Endothelial cell of umbilical vein (primary cell): ENCODE measurements around the gene PRKG1. TPM values are rescaled to one million over a fixed set of nuclear protein-coding genes. Genes with fewer than 3 reads are reported as not detected.

Source experiments
- BruUV-seq: library from RNA; stranded (reverse); fragments of 400-500 nt; replicated peaks from 2 replicates; lab custom pipeline; 2021; lab: Mats Ljungman, UMichigan
- CTCF ChIA-PET: fragments of 300-600, 350-600 bp; sonication (Branson Sonifier 250); formaldehyde crosslinking; loops from one replicate; lab custom pipeline; 2021; ENCODE audit warnings: antibody characterized with exemption, inconsistent platforms; lab: Charles Lee
- POLR2A ChIA-PET: fragments of 300-600, 350-600 bp; sonication (Branson Sonifier 250); formaldehyde crosslinking; loops from one replicate; lab custom pipeline; 2021; ENCODE audit warnings: antibody characterized with exemption, inconsistent platforms; lab: Charles Lee
- DNase-seq: peaks from one replicate; pipeline ENCODE4 v3.0.0-alpha.2; 2011; ENCODE audit warnings: low read depth, low spot score
- FAIRE-seq: peaks from 2 replicates; lab custom pipeline; 2011; peaks lifted over from hg19 to GRCh38; lab: Jason Lieb, UNC
- H2AFZ ChIP-seq: 2 replicates; pipeline ENCODE4 v1.6.0; 2012; ENCODE audit warnings: low read depth, low read length, control low read depth, inconsistent platforms
- H3K27ac ChIP-seq: 2 replicates; pipeline ENCODE4 v1.5.1; 2011; ENCODE audit warnings: low read depth, mild to moderate bottlenecking, control low read depth, low read length, moderate library complexity; ENCODE audit not compliant: insufficient read depth
- H3K27me3 ChIP-seq, 2 experiments: 2 replicates each; pipeline versions ENCODE4 v1.6.0 to v1.6.1; 2011; ENCODE audit warnings: low read length in 2 of 2, mixed read lengths in 1 of 2; ENCODE audit not compliant: control insufficient read depth in 2 of 2, insufficient read depth in 2 of 2
- H3K36me3 ChIP-seq, 2 experiments: 2 replicates in 1 of 2; 3 replicates in 1 of 2; pipeline ENCODE4 v1.5.1; 2011; ENCODE audit warnings: low read length in 2 of 2, mild to moderate bottlenecking in 1 of 2, moderate library complexity in 1 of 2; ENCODE audit not compliant: control insufficient read depth in 2 of 2, insufficient read depth in 2 of 2; ENCODE audit errors: extremely low read depth in 1 of 2
- H3K4me1 ChIP-seq: 3 replicates; pipeline ENCODE4 v1.5.1; 2011; ENCODE audit warnings: mild to moderate bottlenecking, low read length; ENCODE audit not compliant: control insufficient read depth, insufficient read depth; ENCODE audit errors: extremely low read depth
- H3K4me2 ChIP-seq: 2 replicates; pipeline ENCODE4 v1.6.1; 2011; ENCODE audit warnings: low read length, control low read depth, mixed read lengths; ENCODE audit not compliant: insufficient read depth
- H3K4me3 ChIP-seq, 3 experiments: fragments of 200-600 bp in 1 of 3; sonication (generic), shearing (Covaris generic) in 1 of 3; replicated peaks in 1 of 3; 2 replicates each; pipeline ENCODE4 v1.5.1; 2011 to 2016; ENCODE audit warnings: control low read depth in 3 of 3, low read length in 3 of 3, mild to moderate bottlenecking in 2 of 3, inconsistent platforms in 1 of 3, low read depth in 1 of 3, moderate library complexity in 1 of 3; ENCODE audit not compliant: insufficient read depth in 1 of 3
- H3K79me2 ChIP-seq: 2 replicates; pipeline ENCODE4 v1.6.0; 2012; ENCODE audit warnings: low read length, inconsistent platforms; ENCODE audit not compliant: control insufficient read depth, insufficient read depth
- H3K9ac ChIP-seq: replicated peaks from 2 replicates; pipeline ENCODE3; 2011; ENCODE audit warnings: low read length, control low read depth; ENCODE audit not compliant: insufficient read depth; ENCODE audit errors: extremely low read depth
- H3K9me1 ChIP-seq: replicated peaks from 3 replicates; pipeline ENCODE4 v1.6.0; 2011; ENCODE audit warnings: mild to moderate bottlenecking, low read length; ENCODE audit not compliant: control insufficient read depth, insufficient read depth; ENCODE audit errors: extremely low read depth
- H3K9me3 ChIP-seq: replicated peaks from 2 replicates; pipeline ENCODE4 v1.5.1; 2012; ENCODE audit warnings: low read length, inconsistent platforms; ENCODE audit not compliant: control insufficient read depth, insufficient read depth
- H4K20me1 ChIP-seq: replicated peaks from 2 replicates; pipeline ENCODE3; 2011; ENCODE audit warnings: mild to moderate bottlenecking, low read length; ENCODE audit not compliant: control insufficient read depth, insufficient read depth; ENCODE audit errors: extremely low read depth
- EZH2 ChIP-seq: IDR thresholded peaks from 2 replicates; pipeline ENCODE4 v1.6.1; 2012; ENCODE audit warnings: borderline replicate concordance, low read depth, mild to moderate bottlenecking, moderate library complexity, low read length, inconsistent platforms; ENCODE audit not compliant: severe bottlenecking
- FOS ChIP-seq: IDR thresholded peaks from 2 replicates; pipeline ENCODE4 v1.6.1; 2011; ENCODE audit warnings: mild to moderate bottlenecking, low read length, moderate library complexity, borderline replicate concordance; ENCODE audit not compliant: insufficient read depth
- GATA2 ChIP-seq: IDR thresholded peaks from 2 replicates; pipeline ENCODE4 v1.7.0; 2011; ENCODE audit warnings: low read depth, mild to moderate bottlenecking, moderate library complexity, mixed read lengths, low read length; ENCODE audit not compliant: insufficient read length, insufficient read depth
- JUN ChIP-seq: IDR thresholded peaks from 2 replicates; pipeline ENCODE4 v1.6.1; 2011; ENCODE audit warnings: borderline replicate concordance, low read depth; ENCODE audit not compliant: insufficient read length, insufficient read depth
- MYC ChIP-seq: IDR thresholded peaks from one replicate; pipeline ENCODE4 v1.6.1; 2011; ENCODE audit warnings: mild to moderate bottlenecking, low read depth, low read length
- POLR2A ChIP-seq: IDR thresholded peaks from 2 replicates; pipeline ENCODE4 v1.6.1; 2012; ENCODE audit warnings: low read depth, mild to moderate bottlenecking, control low read depth, low read length
- POLR2AphosphoS5 ChIP-seq: IDR thresholded peaks from 2 replicates; pipeline ENCODE4 v1.6.1; 2012; ENCODE audit warnings: low read depth, mild to moderate bottlenecking, control low read depth, low read length, moderate library complexity; ENCODE audit not compliant: insufficient read depth
- dilution Hi-C: fragments of 300-500 bp; cut with MboI; formaldehyde crosslinking; loops from one replicate; pipeline ENCODE4 v1.15.0; 2019; ENCODE audit warnings: low sequenced_read_pairs; ENCODE audit not compliant: extremely low pct_ligation_motif_present
- intact Hi-C: fragments of 100-400 bp; cut with micrococcal nuclease; formaldehyde crosslinking; loops from one replicate; pipeline ENCODE4 v1.10.0; 2022
- polyA plus RNA-seq, 4 experiments: library from polyadenylated mRNA; depleted of rRNA in 3 of 4; stranded (reverse) in 3 of 4; unstranded in 1 of 4; fragments of >200 nt; gene quantifications; 2 replicates each; pipeline versions ENCODE4 v1.2.1 to v1.2.3, GENCODE V29; 2011 to 2012; ENCODE audit warnings: missing spikeins in 1 of 4
- total RNA-seq: library from RNA; stranded (reverse); gene quantifications from 2 replicates; pipeline ENCODE4 v1.2.3, GENCODE V29; 2021
- TF ChIP-seq, protein P1 (sequence below), 2 donors: IDR thresholded peaks; 1 replicate in 1 of 2; 2 replicates in 1 of 2; pipeline ENCODE4 v1.5.1; 2011; ENCODE audit warnings: low read length in 2 of 2, mild to moderate bottlenecking in 2 of 2, moderate library complexity in 2 of 2, control low read depth in 1 of 2, inconsistent platforms in 1 of 2, low read depth in 1 of 2; ENCODE audit not compliant: insufficient read depth in 1 of 2; ENCODE audit errors: extremely low read depth in 1 of 2
- TF ChIP-seq, protein P2 (sequence below): IDR thresholded peaks from 2 replicates; pipeline ENCODE4 v1.6.1; 2011; ENCODE audit not compliant: insufficient read depth, insufficient read length

Gene PRKG1
- total and polyA plus RNA-seq, 2 donors (not counting 3 experiments of a cell fraction or from before 2014, with no cell fraction given): 0.01 to 0.18 TPM

DNA sequence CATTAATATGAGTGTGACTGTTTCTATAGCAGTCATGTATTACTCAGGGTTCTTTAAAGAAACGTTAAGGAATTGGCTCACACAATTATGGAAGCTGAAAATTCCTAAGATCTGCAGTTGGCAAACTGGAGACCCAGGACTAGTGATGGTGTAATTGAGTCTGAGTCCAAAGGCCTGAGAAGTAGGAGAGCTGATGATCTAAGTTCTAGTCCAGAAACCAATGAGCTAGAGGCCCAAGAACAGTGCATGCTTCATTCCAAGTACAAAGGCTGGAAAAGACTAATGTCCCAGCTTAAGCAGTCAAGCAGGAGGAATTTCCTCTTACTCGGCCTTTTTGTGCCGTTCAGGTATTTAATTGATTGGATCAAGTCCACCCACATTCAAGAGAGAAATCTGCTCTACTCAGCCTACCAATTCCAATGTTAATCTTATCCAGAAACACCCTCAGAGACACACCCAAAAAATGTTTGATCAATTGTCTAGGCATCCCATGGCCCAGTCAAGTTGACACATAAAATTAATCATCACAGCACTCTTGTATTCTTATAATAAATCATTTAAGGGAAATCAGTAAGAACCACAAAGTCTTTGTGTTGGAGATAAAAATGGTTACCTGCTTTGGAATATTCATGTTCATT lies 312.1 kb downstream of the PRKG1 start:
- Histone ChIP-seq H3K27ac (no peak overlapping the region), H3K27me3 (no peaks in the 10 kb centered on the region), H3K9ac (no peak overlapping the region), H3K4me2 (no peak overlapping the region), H3K79me2 (no peaks in the 10 kb centered on the region), H2AFZ (no peak overlapping the region), H3K9me1 (no peaks in the 10 kb centered on the region), H3K9me3 (no peaks in the 10 kb centered on the region), H3K4me3 (no peak overlapping the region), H3K36me3 (no peaks in the 10 kb centered on the region), H3K4me1 (no peaks in the 10 kb centered on the region), H4K20me1 (no peaks in the 10 kb centered on the region)
- no TSS peak for BruUV-seq
- intact Hi-C loops: loop anchor here (10.0 kb wide), 1 partner anchor 322 kb away; no protein-coding TSS in a partner anchor
- ChIA-PET CTCF (interaction anchor here (1.0 kb wide), 2 partner anchors 17 to 36 kb away, joined by 3 read pairs; no protein-coding TSS in a partner anchor), POLR2A (no interaction called here)
- TF ChIP-seq GATA2: no peak
- TF ChIP-seq POLR2A: no peak
- TF ChIP-seq, protein P1, sequence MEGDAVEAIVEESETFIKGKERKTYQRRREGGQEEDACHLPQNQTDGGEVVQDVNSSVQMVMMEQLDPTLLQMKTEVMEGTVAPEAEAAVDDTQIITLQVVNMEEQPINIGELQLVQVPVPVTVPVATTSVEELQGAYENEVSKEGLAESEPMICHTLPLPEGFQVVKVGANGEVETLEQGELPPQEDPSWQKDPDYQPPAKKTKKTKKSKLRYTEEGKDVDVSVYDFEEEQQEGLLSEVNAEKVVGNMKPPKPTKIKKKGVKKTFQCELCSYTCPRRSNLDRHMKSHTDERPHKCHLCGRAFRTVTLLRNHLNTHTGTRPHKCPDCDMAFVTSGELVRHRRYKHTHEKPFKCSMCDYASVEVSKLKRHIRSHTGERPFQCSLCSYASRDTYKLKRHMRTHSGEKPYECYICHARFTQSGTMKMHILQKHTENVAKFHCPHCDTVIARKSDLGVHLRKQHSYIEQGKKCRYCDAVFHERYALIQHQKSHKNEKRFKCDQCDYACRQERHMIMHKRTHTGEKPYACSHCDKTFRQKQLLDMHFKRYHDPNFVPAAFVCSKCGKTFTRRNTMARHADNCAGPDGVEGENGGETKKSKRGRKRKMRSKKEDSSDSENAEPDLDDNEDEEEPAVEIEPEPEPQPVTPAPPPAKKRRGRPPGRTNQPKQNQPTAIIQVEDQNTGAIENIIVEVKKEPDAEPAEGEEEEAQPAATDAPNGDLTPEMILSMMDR (IDR thresholded peaks at IDR 0.05; ENCODE audit: extremely low read depth in 1 of 2, insufficient read depth in 1 of 2, low read depth in 1 of 2, low read length in 2 of 2): no peak
- no peak for TF ChIP-seq MYC
- no peak for TF ChIP-seq EZH2
- no peak for TF ChIP-seq FOS
- TF ChIP-seq JUN: no peak
- TF ChIP-seq POLR2AphosphoS5: no peak
- TF ChIP-seq, protein P2, sequence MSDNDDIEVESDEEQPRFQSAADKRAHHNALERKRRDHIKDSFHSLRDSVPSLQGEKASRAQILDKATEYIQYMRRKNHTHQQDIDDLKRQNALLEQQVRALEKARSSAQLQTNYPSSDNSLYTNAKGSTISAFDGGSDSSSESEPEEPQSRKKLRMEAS: no peak
- DNase-seq (no peak), FAIRE-seq (no peak)
- dilution Hi-C loops: no loop called here
